Trophoblast cell (in vitro differentiated cells and primary cell): ENCODE results near the gene LCN9.

Source experiments
- DNase-seq, 2 donors: peaks; one replicate each; pipeline ENCODE4 v3.0.0-alpha.2; 2016
- H2AFZ ChIP-seq: 2 replicates; pipeline ENCODE4 v1.6.1; 2013; ENCODE audit warnings: low read length, moderate library complexity, mild to moderate bottlenecking; ENCODE audit not compliant: insufficient read depth, poor library complexity
- H2AK5ac ChIP-seq: 2 replicates; pipeline ENCODE4 v1.6.1; 2013; ENCODE audit warnings: mild to moderate bottlenecking, low read length
- H2BK120ac ChIP-seq: 2 replicates; pipeline ENCODE4 v1.6.1; 2013; ENCODE audit warnings: low read length, mild to moderate bottlenecking, moderate library complexity; ENCODE audit not compliant: insufficient read depth, poor library complexity
- H2BK12ac ChIP-seq: 2 replicates; pipeline ENCODE4 v1.6.1; 2013; ENCODE audit warnings: mild to moderate bottlenecking, low read length, moderate library complexity
- H2BK5ac ChIP-seq: 2 replicates; pipeline ENCODE4 v1.6.1; 2013; ENCODE audit warnings: low read length, low read depth, moderate library complexity, mild to moderate bottlenecking; ENCODE audit not compliant: poor library complexity
- H3K14ac ChIP-seq: 2 replicates; pipeline ENCODE4 v1.6.1; 2013; ENCODE audit warnings: mild to moderate bottlenecking, low read length
- H3K18ac ChIP-seq: 2 replicates; pipeline ENCODE4 v1.6.1; 2013; ENCODE audit warnings: mild to moderate bottlenecking, low read length
- H3K23ac ChIP-seq: 2 replicates; pipeline ENCODE4 v1.6.1; 2013; ENCODE audit warnings: low read length
- H3K27ac ChIP-seq: 2 replicates; pipeline ENCODE4 v1.5.1; 2013; ENCODE audit warnings: low read depth, mild to moderate bottlenecking, inconsistent platforms, low read length, moderate library complexity
- H3K27me3 ChIP-seq: 2 replicates; pipeline ENCODE4 v1.6.1; 2013; ENCODE audit warnings: inconsistent platforms, mild to moderate bottlenecking, low read length, moderate library complexity; ENCODE audit not compliant: insufficient read depth
- H3K36me3 ChIP-seq, 2 experiments: 1 replicate in 1 of 2; 2 replicates in 1 of 2; pipeline ENCODE4 v1.6.1; 2013; ENCODE audit warnings: low read length in 2 of 2, mild to moderate bottlenecking in 2 of 2, moderate library complexity in 1 of 2; ENCODE audit not compliant: insufficient read depth in 2 of 2, control insufficient read depth in 1 of 2
- H3K4ac ChIP-seq: 2 replicates; pipeline ENCODE4 v1.6.1; 2013; ENCODE audit warnings: low read depth, mild to moderate bottlenecking, low read length, moderate library complexity
- H3K4me1 ChIP-seq, 2 experiments: 1 replicate in 1 of 2; 2 replicates in 1 of 2; pipeline ENCODE4 v1.6.1; 2013; ENCODE audit warnings: low read length in 2 of 2, mild to moderate bottlenecking in 2 of 2, moderate library complexity in 1 of 2; ENCODE audit not compliant: insufficient read depth in 2 of 2, control insufficient read depth in 1 of 2
- H3K4me2 ChIP-seq: 2 replicates; pipeline ENCODE4 v1.6.1; 2013; ENCODE audit warnings: inconsistent platforms, mild to moderate bottlenecking, low read length, moderate library complexity
- H3K4me3 ChIP-seq: 2 replicates; pipeline ENCODE4 v1.5.1; 2013; ENCODE audit warnings: mild to moderate bottlenecking, low read depth, low read length, inconsistent platforms
- H3K79me1 ChIP-seq: one replicate; pipeline ENCODE4 v1.6.1; 2013; ENCODE audit warnings: low read length
- H3K79me2 ChIP-seq: 2 replicates; pipeline ENCODE4 v1.6.1; 2013; ENCODE audit warnings: low read length, mild to moderate bottlenecking; ENCODE audit not compliant: control insufficient read depth, insufficient read depth, poor library complexity
- H3K9ac ChIP-seq: 2 replicates; pipeline ENCODE4 v1.6.1; 2013; ENCODE audit warnings: mild to moderate bottlenecking, low read length
- H3K9me3 ChIP-seq: 2 replicates; pipeline ENCODE4 v1.6.1; 2013; ENCODE audit warnings: low read depth, mild to moderate bottlenecking, control low read depth, inconsistent platforms, low read length; ENCODE audit not compliant: insufficient read depth
- H4K12ac ChIP-seq: 2 replicates; pipeline ENCODE4 v1.6.1; 2013; ENCODE audit warnings: low read depth, mild to moderate bottlenecking, low read length, moderate library complexity
- H4K8ac ChIP-seq: 2 replicates; pipeline ENCODE4 v1.6.1; 2013; ENCODE audit warnings: low read depth, mild to moderate bottlenecking, low read length, moderate library complexity
- H4K91ac ChIP-seq: one replicate; pipeline ENCODE4 v1.6.1; 2013; ENCODE audit warnings: low read depth, mild to moderate bottlenecking, low read length, moderate library complexity
- WGBS: extraction: QIAGEN DNeasy Blood & Tissue Kit; methylation state at CpG from one replicate; pipeline ENCODE4 v1.1.7; 2013; ENCODE audit warnings: missing lambda C conversion rate; ENCODE audit not compliant: insufficient read length, insufficient coverage; ENCODE audit errors: extremely low coverage; 5-methylcytosine and 5-hydroxymethylcytosine counted together

The LCN9 gene

DNA sequence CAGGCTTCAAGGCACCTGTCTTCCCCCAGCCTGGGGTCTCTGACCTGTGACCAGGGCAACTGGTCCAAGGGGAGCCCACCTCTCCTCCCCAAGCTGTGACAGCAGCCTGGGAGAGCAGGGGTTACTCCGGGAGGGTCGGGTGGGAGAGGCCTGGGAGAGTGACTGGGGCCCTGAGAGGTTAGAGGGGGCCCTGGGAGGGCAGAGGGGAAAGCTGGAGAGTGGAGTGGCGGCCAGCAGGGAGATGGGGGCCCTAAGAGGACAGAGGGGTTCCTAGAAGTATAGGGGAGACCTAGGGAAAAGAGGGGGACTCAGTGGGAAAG lies 302 bp downstream of the LCN9 start:
- H4K91ac ChIP-seq = no peak overlapping the region
- no peak overlapping the region for H3K18ac ChIP-seq
- WGBS = no CpG with 5 or more reads among the region's 3 CpGs
- no peak overlapping the region for H3K27ac ChIP-seq
- no peak overlapping the region for H3K4me3 ChIP-seq
- H2BK120ac ChIP-seq = no peak overlapping the region
- no peaks in the 10 kb centered on the region for H3K4me1 ChIP-seq
- H2AK5ac ChIP-seq = no peak overlapping the region
- no peak overlapping the region for H3K4me2 ChIP-seq
- H3K79me1 ChIP-seq = no peaks in the 10 kb centered on the region
- no peaks in the 10 kb centered on the region for H3K36me3 ChIP-seq
- no peaks in the 10 kb centered on the region for H3K79me2 ChIP-seq
- H3K14ac ChIP-seq = no peak overlapping the region
- no peak overlapping the region for H3K9ac ChIP-seq
- no peak overlapping the region for H2BK12ac ChIP-seq
- H3K4ac ChIP-seq = no peak overlapping the region
- H3K23ac ChIP-seq = no peak overlapping the region
- H3K9me3 ChIP-seq = peaks cover 12% of the 10 kb centered on the region
- H4K8ac ChIP-seq = no peak overlapping the region
- DNase-seq = no peak
- no peaks in the 10 kb centered on the region for H3K27me3 ChIP-seq
- H2AFZ ChIP-seq = no peak overlapping the region
- no peak overlapping the region for H4K12ac ChIP-seq
- no peak overlapping the region for H2BK5ac ChIP-seq

DNA sequence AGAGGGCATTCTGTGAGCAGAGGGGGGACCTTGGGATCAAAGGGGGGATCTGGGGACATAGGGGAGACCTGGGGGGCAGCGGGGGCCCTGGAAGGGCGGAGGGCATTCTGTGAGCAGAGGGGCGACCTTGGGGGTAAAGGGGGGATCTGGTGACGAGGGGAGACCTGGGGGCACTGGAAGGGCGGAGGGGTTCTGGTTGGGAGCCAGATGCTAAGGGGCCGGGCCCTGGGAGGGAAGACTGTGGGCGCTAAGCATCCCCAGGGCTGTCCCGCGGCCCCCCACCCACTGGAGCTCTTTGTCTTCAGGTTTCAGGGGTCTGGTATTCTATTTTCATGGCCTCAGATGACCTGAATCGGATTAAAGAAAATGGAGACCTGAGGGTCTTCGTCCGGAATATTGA lies 748 bp downstream of the LCN9 start:
- Histone ChIP-seq H3K79me1 (no peaks in the 10 kb centered on the region), H3K79me2 (no peaks in the 10 kb centered on the region), H3K9me3 (peaks cover 17% of the 10 kb centered on the region), H3K18ac (no peak overlapping the region), H4K12ac (no peak overlapping the region), H3K27ac (no peak overlapping the region), H3K23ac (no peak overlapping the region), H3K9ac (no peak overlapping the region), H3K4ac (no peak overlapping the region), H2BK5ac (no peak overlapping the region), H3K4me2 (no peak overlapping the region), H3K4me1 (no peaks in the 10 kb centered on the region), H2AFZ (no peak overlapping the region), H4K91ac (no peak overlapping the region), H3K14ac (no peak overlapping the region), H2AK5ac (no peak overlapping the region), H2BK120ac (no peak overlapping the region), H4K8ac (no peak overlapping the region), H2BK12ac (no peak overlapping the region), H3K4me3 (no peak overlapping the region), H3K27me3 (no peaks in the 10 kb centered on the region), H3K36me3 (no peaks in the 10 kb centered on the region)
- no CpG with 5 or more reads among the region's 12 CpGs for WGBS
- no peak for DNase-seq

- Histone ChIP-seq H3K4ac (no peak overlapping the region), H4K8ac (no peak overlapping the region), H3K36me3 (no peaks in the 10 kb centered on the region), H3K27me3 (no peaks in the 10 kb centered on the region), H2BK12ac (no peak overlapping the region), H3K14ac (no peak overlapping the region), H2AK5ac (no peak overlapping the region), H3K79me2 (no peaks in the 10 kb centered on the region), H3K4me3 (no peak overlapping the region), H4K12ac (no peak overlapping the region), H3K23ac (no peak overlapping the region), H3K9ac (no peak overlapping the region), H2BK5ac (no peak overlapping the region), H3K27ac (no peak overlapping the region), H2AFZ (no peak overlapping the region), H4K91ac (no peak overlapping the region), H3K4me1 (no peaks in the 10 kb centered on the region), H3K9me3 (peaks cover 17% of the 10 kb centered on the region), H2BK120ac (no peak overlapping the region), H3K4me2 (no peak overlapping the region), H3K79me1 (no peaks in the 10 kb centered on the region), H3K18ac (no peak overlapping the region)
- WGBS = no CpG with 5 or more reads among the region's 10 CpGs
- DNase-seq = no peak
These were observed 1.2 kb downstream of the LCN9 start for GRCh38 chr9:135664266-135664665.

- no peak overlapping the region for H3K14ac ChIP-seq
These were observed 2.0 kb downstream of the LCN9 start for GRCh38 chr9:135664801-135665794.

More at GRCh38 chr9:135664801-135665794, 2.0 kb downstream of the LCN9 start:
- no peak overlapping the region for H3K27ac ChIP-seq
- no peak overlapping the region for H2AK5ac ChIP-seq
- no peak overlapping the region for H3K23ac ChIP-seq
- no peaks in the 10 kb centered on the region for H3K27me3 ChIP-seq
- DNase-seq = no peak
- no peak overlapping the region for H3K9ac ChIP-seq
- no peaks in the 10 kb centered on the region for H3K36me3 ChIP-seq
- no peak overlapping the region for H3K4ac ChIP-seq
- WGBS = no CpG with 5 or more reads among the region's 32 CpGs
- H3K4me3 ChIP-seq = no peak overlapping the region
- no peak overlapping the region for H2BK5ac ChIP-seq
- H3K79me1 ChIP-seq = no peaks in the 10 kb centered on the region
- H4K8ac ChIP-seq = no peak overlapping the region
- no peaks in the 10 kb centered on the region for H3K4me1 ChIP-seq
- H2AFZ ChIP-seq = no peak overlapping the region
- no peak overlapping the region for H4K12ac ChIP-seq
- peaks cover 19% of the 10 kb centered on the region for H3K9me3 ChIP-seq
- H2BK12ac ChIP-seq = no peak overlapping the region
- no peak overlapping the region for H2BK120ac ChIP-seq
- H3K18ac ChIP-seq = no peak overlapping the region
- H3K4me2 ChIP-seq = no peak overlapping the region
- H4K91ac ChIP-seq = no peak overlapping the region
- no peaks in the 10 kb centered on the region for H3K79me2 ChIP-seq
